T-helper 22 cell (primary cell): ENCODE results near the gene TK1.

Source experiments
- DNase-seq: peaks from one replicate; pipeline ENCODE4 v3.0.0-alpha.2; 2020; ENCODE audit warnings: low read depth

Gene TK1

DNA sequence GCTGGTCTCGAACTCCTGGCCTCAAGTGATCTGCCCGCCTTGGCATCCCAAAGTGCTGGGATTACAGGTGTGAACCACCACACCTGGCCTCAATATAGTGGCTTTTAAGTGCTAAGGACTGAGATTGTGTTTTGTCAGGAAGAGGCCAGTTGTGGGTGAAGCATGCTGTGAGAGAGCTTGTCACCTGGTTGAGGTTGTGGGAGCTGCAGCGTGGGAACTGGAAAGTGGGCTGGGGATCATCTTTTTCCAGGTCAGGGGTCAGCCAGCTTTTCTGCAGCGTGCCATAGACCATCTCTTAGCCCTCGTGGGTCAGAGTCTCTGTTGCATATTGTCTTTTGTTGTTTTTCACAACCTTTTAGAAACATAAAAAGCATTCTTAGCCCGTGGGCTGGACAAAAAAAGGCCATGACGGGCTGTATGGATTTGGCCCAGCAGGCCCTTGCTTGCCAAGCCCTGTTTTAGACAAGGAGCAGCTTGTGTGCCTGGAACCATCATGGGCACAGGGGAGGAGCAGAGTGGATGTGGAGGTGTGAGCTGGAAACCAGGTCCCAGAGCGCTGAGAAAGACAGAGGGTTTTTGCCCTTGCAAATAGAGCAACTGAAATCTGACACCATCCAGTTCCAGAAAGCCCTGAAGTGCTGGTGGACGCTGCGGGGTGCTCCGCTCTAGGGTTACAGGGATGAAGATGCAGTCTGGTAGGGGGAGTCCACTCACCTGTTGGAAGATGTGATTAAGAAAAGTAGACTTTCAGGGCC lies 32.7 kb upstream of the TK1 start:
- DNase-seq: no peak

- DNase-seq: no peak
These were observed 27.8 kb upstream of the TK1 start for GRCh38 chr17:78214706-78215061.

DNA sequence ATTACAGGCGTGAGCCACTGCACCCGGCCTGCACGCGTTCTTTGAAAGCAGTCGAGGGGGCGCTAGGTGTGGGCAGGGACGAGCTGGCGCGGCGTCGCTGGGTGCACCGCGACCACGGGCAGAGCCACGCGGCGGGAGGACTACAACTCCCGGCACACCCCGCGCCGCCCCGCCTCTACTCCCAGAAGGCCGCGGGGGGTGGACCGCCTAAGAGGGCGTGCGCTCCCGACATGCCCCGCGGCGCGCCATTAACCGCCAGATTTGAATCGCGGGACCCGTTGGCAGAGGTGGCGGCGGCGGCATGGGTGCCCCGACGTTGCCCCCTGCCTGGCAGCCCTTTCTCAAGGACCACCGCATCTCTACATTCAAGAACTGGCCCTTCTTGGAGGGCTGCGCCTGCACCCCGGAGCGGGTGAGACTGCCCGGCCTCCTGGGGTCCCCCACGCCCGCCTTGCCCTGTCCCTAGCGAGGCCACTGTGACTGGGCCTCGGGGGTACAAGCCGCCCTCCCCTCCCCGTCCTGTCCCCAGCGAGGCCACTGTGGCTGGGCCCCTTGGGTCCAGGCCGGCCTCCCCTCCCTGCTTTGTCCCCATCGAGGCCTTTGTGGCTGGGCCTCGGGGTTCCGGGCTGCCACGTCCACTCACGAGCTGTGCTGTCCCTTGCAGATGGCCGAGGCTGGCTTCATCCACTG lies 27.3 kb upstream of the TK1 start, which contains the start of gene BIRC5:
Gene BIRC5, plus strand, starts transcription at position 238 of the 690 bp plus-strand sequence. Its CDS starts 64 bp downstream, at position 302.
- peak; percentile 76 for DNase-seq

- DNase-seq: no peak
These were observed 24.2 kb upstream of the TK1 start for GRCh38 chr17:78211032-78211431.

GRCh38 chr17:78210111-78210510 lies 23.3 kb upstream of the TK1 start:
- no peak for DNase-seq

DNA sequence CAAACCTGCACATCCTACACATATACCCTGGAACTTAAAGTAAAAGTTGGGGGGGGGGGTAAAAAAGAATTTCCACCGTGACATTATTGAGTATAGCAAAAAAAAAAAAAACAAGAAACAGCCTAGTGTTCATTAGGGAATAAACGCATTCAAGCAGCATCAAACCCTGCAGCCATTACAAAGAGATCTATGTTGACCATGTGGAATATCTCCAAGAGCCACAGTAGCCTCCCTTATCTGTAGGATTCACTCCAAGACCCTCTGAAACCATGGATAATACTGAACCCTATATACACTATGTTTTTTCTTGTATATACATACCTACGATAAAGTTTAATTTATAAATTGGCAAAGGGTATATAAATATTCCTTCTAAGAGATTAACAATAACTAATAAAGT lies 21.6 kb upstream of the TK1 start:
- no peak for DNase-seq

DNA sequence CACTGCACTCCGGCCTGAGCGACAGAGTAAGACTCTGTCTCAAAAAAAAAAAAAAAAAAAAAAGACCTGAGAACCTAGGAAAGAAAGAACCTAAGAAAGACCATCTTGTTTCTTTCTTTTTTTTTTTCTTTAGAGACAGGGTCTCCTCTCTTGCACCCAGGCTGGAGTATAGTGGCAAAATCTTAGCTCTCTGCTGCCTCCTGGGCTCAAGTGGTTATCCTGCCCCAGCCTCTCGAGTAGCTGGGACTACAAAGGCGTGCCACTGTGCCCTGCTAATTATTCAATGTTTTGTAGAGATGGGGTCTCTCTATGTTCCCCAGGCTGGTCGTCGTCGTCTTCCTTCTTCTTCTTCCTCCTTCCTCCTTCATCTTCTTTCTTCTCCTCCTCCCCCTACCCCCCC lies 19.4 kb upstream of the TK1 start:
- no peak for DNase-seq

DNA sequence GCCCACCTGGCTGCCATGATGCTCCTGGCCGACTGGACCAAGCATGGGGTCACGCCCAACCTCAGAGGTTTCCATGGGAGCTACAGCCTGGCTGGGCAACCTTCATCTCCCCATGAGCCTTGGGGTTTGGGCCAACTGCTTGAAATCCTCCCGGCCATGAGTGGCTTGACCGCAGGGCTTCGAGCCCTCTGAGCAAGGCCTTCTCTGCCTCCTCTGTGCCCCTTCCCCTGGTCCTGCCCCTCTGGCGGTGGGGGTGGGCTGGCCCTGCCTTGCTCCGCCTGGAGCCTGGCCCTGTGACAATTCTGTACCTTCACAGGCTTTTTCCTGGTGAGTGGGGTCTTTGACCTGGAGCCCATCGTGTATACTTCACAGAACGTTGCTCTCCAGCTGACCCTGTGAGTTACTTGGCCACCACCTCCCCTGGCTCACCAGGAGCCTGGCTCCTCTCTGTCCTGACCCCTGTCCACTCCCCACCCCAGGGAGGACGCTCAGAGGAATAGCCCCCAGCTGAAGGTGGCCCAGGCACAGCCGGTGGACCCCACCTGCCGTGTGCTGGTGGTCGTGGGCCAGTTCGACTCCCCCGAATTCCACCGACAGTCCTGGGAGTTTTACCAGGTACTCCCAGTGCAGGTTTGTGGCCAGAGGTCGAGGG lies 18.4 kb upstream of the TK1 start:
- no peak for DNase-seq

DNA sequence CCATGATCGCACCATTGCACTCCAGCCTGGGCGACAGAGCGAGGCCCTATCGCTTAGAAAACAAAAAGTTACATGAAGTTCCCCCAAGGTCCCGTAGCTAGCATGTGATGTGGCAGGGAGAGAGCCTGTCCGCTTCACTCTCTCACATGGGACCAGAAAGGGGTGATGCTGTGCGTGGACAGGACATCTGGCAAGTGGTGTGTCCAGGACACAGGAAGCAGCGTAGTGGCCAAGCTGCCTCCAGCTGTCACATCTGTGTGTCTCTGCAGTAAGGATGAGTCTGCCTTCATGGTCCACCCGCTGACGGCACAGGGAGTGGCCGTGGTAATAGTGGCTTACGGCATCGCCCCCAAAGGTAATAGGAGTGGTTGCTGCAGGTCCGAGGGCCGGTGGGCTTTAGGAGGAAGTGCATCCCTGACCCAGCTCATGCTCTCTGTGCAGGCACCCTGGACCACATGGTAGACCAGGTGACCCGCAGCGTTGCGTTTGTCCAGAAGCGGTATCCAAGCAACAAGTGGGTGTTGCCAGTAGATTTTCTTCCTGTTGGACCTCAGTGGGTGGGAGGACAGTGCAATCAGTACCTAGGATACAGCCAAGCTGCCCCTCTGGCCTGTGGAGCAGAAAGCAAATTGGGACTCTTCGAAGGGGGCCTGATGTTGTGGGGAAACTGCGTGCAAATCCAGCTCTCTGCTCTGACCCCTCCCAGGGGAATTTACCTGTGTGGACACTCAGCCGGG lies 17.7 kb upstream of the TK1 start:
- DNase-seq: no peak

GRCh38 chr17:78202666-78203065 lies 15.8 kb upstream of the TK1 start:
- DNase-seq: no peak

- no peak for DNase-seq
These were observed 13.6 kb upstream of the TK1 start for GRCh38 chr17:78200451-78200850.

- no peak for DNase-seq
These were observed 10.4 kb upstream of the TK1 start for GRCh38 chr17:78197147-78197832.

DNA sequence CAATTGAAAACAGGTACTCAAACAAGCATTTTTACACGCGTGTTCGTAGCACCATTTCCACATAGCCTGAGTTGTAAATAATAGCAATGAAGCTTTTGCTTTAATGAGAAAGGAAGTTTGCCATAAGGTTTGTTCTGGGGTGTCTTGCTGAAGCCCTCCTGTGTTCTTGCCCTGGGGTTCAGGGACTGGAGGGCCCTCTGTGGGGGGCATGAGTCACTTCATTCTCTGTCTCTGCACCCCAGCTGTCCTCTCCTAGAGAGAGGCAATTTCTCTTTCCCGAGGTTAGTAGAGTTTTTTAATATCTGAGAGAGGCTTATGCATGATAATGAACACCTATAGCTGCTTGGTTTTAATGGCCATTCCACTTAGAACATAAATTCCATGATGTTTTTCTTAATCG lies 9.9 kb upstream of the TK1 start:
- DNase-seq: no peak

GRCh38 chr17:78185981-78186691 lies 716 bp downstream of the TK1 start:
- DNase-seq: no peak

DNA sequence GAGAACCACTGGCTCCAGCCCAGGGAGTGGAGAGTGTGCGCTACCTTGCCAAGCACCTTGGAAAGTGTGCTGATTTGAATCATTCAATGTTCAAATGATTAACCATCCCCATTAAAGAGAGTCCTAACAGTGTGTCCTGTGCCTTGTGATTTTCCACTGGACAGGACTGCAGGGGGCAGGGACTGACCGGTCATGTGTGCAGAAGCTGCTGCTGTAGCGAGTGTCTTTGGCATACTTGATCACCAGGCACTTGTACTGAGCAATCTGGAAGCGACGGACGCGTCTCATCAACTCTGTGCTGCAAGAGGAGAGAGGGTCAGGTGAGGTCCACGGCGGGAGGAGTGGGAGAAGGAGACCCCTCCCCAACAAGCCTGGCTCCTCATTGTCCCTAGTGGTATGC lies 2.0 kb downstream of the TK1 start:
- DNase-seq: no peak

GRCh38 chr17:78184351-78184750 lies 2.5 kb downstream of the TK1 start:
- DNase-seq: no peak

DNA sequence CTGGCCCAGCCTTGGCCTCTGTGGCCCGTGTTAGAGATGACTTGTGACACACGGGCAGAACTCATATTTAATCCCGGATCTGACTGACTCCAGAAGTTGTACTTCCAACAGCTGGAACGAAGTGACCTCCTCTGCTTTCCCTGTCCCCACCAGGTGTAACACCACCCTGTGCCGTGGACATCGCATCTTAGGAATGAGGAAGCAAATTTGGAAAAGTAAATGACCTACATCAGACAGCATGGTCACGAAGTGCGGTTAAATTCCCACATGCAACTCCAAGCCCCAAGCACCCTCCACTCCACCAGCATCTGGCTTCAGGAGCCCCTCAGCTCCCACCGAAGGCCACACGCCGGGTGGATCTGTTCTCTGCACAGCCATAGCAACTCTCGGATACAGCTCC lies 2.9 kb downstream of the TK1 start:
- DNase-seq: no peak

DNA sequence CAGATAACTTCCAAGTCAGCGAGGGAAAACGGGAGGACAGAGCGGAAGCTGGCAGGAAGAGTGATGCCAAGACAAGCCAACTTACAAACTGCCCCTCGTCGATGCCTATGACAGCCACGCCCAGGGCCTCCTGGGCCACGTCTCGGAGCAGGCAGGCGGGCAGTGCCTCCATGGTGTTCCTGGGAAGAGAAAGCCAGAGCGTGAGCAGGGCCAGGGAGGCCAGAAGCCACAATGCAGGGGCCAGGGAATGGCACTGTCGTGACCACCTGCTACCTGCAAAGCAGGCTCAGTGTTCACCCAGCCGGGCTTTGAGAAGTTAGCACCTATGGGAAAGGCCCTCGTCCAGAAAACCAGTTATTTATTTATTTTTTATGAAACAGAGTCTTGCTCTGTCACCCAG lies 4.3 kb downstream of the TK1 start:
- no peak for DNase-seq

GRCh38 chr17:78180508-78180907 lies 6.3 kb downstream of the TK1 start:
- no peak for DNase-seq

GRCh38 chr17:78180083-78180482 lies 6.8 kb downstream of the TK1 start:
- no peak for DNase-seq

- no peak for DNase-seq
These were observed 7.5 kb downstream of the TK1 start for GRCh38 chr17:78179372-78179771.
